Measurements from ENCODE around the gene PTPRG. TPM values are rescaled to one million over a fixed set of nuclear protein-coding genes. Genes with fewer than 3 reads are reported as not detected.

The PTPRG gene
- total RNA-seq, 4 donors from 2014 or later, result 51.9 to 56.8 (median 54.4) TPM

GRCh38 chr3:61589856-61590255 is 28.5 kb downstream of the PTPRG start:
- peaks cover 0 to 4% (median 0%) of the 10 kb centered on the region in 4 donors for H3K36me3 ChIP-seq
- no peaks in the 10 kb centered on the region for H3K9me3 ChIP-seq
- peaks cover 15 to 29% (median 22%) of the 10 kb centered on the region in 4 donors for H3K4me1 ChIP-seq
- DNase-seq (ENCODE audit: extremely low spot score), result no peak
- no peak for TF ChIP-seq POLR2A (IDR thresholded peaks at IDR 0.05; ENCODE audit: low read depth)
- TF ChIP-seq EP300 (IDR thresholded peaks at IDR 0.05), result no peak
- TF ChIP-seq CTCF (IDR thresholded peaks at IDR 0.05), result no peak
- no peak for TF ChIP-seq POLR2AphosphoS5 (IDR thresholded peaks at IDR 0.05)
- no peaks in the 10 kb centered on the region for H3K27me3 ChIP-seq
- intact Hi-C loops (cut with DNase I), result no loop called here
- WGBS, result 89% methylated on average over 5 of the region's 5 CpGs
- no peak overlapping the region for H3K27ac ChIP-seq (replicated peaks in 1 of 4)
- no peak overlapping the region for H3K4me3 ChIP-seq

- no peak overlapping the region for H3K27ac ChIP-seq (replicated peaks in 1 of 4)
- DNase-seq (ENCODE audit: extremely low spot score), result no peak
- TF ChIP-seq POLR2A (IDR thresholded peaks at IDR 0.05; ENCODE audit: low read depth), result no peak
- no peak for TF ChIP-seq EP300 (IDR thresholded peaks at IDR 0.05)
- TF ChIP-seq POLR2AphosphoS5 (IDR thresholded peaks at IDR 0.05), result no peak
- TF ChIP-seq CTCF (IDR thresholded peaks at IDR 0.05), result no peak
- peaks cover 23 to 41% (median 27%) of the 10 kb centered on the region in 4 donors for H3K4me1 ChIP-seq
- no peak overlapping the region for H3K4me3 ChIP-seq
- peaks cover 0 to 4% (median 0%) of the 10 kb centered on the region in 4 donors for H3K36me3 ChIP-seq
- intact Hi-C loops (cut with DNase I), result no loop called here
- no peaks in the 10 kb centered on the region for H3K9me3 ChIP-seq
- H3K27me3 ChIP-seq, result no peaks in the 10 kb centered on the region
Observed at GRCh38 chr3:61591300-61591699, 29.9 kb downstream of the PTPRG start.

- no peak overlapping the region for H3K4me3 ChIP-seq
- H3K27me3 ChIP-seq, result no peaks in the 10 kb centered on the region
- H3K27ac ChIP-seq (replicated peaks in 1 of 4), result no peak overlapping the region
- WGBS, result 63% methylated on average over 4 of the region's 4 CpGs
- H3K4me1 ChIP-seq, result peaks cover 23 to 40% (median 28%) of the 10 kb centered on the region in 4 donors
- no peak for DNase-seq (ENCODE audit: extremely low spot score)
- H3K9me3 ChIP-seq, result no peaks in the 10 kb centered on the region
- no peak for TF ChIP-seq CTCF (IDR thresholded peaks at IDR 0.05)
- TF ChIP-seq POLR2AphosphoS5 (IDR thresholded peaks at IDR 0.05), result no peak
- no peak for TF ChIP-seq EP300 (IDR thresholded peaks at IDR 0.05)
- no peak for TF ChIP-seq POLR2A (IDR thresholded peaks at IDR 0.05; ENCODE audit: low read depth)
- intact Hi-C loops (cut with DNase I), result no loop called here
- peaks cover 0 to 1% (median 0%) of the 10 kb centered on the region in 4 donors for H3K36me3 ChIP-seq
Observed at GRCh38 chr3:61593446-61594029, 32.2 kb downstream of the PTPRG start.

GRCh38 chr3:61594144-61594963 is 33.0 kb downstream of the PTPRG start:
- 65% methylated on average over 12 of the region's 12 CpGs for WGBS
- intact Hi-C loops (cut with DNase I), result no loop called here
- Histone ChIP-seq H3K4me3 (peak overlapping the region in 1 of 4 donors; percentile 5), H3K36me3 (no peaks in the 10 kb centered on the region), H3K9me3 (no peaks in the 10 kb centered on the region), H3K4me1 (peaks cover 23 to 37% (median 28%) of the 10 kb centered on the region in 4 donors), H3K27ac (replicated peaks in 1 of 4) (peak overlapping the region in 1 of 4 donors; percentile 25), H3K27me3 (no peaks in the 10 kb centered on the region)
- no peak for DNase-seq (ENCODE audit: extremely low spot score)
- TF ChIP-seq CTCF (IDR thresholded peaks at IDR 0.05) (no peak), POLR2AphosphoS5 (IDR thresholded peaks at IDR 0.05) (no peak), POLR2A (IDR thresholded peaks at IDR 0.05; ENCODE audit: low read depth) (no peak)

Measured in esophagus muscularis mucosa (tissue), 4 donors.